ENCODE results near the gene C1orf74.

The C1orf74 gene

DNA sequence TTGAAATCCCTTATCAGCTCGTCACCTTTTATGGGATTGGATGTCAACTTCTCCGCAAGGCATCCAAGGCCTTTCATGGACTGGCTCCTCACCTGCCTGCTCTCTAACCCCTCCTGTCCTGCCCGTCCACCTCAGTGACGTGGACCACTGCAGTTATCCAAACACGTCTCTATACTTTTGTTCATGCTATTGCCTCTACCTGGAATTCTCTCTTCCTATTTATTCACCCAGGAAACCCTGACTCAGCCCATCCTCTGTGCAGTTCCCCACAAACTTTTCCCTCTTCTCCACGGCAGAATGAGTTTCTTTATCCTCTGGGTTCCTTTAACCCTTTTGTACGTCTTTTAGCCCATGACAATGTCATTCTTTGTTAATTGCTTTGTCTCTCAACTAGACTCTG, 38.3 kb upstream of the C1orf74 start:
- no peak; the same call in 2 of the 3 replicates for ATAC-seq

DNA sequence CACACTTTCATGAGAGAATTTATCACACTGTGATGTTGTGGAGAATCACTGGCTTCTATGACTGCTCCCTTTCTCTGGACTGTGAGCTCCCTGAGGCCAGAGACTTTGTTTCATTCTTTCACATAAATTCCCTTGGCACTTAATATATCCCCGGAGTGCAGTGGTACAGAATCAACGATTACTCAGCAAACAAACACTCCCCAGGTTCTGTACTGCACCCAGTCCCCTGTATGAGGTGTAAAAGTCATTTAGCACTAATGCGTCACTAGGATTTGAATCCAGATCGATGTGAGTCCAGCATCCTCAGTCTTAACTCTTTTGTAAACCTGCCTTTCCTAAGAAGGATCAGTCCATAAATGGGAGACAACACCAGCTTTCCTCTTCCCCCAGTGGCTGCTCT, 36.6 kb upstream of the C1orf74 start:
- no peak for ATAC-seq
- TF ChIP-seq GLIS3 (CRISPR knock-in tag; IDR thresholded peaks at IDR 0.05) (no peak), ZC3H10 (CRISPR knock-in tag; IDR thresholded peaks at IDR 0.05) (no peak), RARB (CRISPR knock-in tag; IDR thresholded peaks at IDR 0.05) (no peak), TCF4 (CRISPR knock-in tag; IDR thresholded peaks at IDR 0.05; ENCODE audit: borderline replicate concordance) (no peak), PPARA (CRISPR knock-in tag; IDR thresholded peaks at IDR 0.05; ENCODE audit: borderline replicate concordance) (no peak), BACH2 (CRISPR knock-in tag; IDR thresholded peaks at IDR 0.05; ENCODE audit: borderline replicate concordance) (no peak)
- TF ChIP-seq, protein P1, sequence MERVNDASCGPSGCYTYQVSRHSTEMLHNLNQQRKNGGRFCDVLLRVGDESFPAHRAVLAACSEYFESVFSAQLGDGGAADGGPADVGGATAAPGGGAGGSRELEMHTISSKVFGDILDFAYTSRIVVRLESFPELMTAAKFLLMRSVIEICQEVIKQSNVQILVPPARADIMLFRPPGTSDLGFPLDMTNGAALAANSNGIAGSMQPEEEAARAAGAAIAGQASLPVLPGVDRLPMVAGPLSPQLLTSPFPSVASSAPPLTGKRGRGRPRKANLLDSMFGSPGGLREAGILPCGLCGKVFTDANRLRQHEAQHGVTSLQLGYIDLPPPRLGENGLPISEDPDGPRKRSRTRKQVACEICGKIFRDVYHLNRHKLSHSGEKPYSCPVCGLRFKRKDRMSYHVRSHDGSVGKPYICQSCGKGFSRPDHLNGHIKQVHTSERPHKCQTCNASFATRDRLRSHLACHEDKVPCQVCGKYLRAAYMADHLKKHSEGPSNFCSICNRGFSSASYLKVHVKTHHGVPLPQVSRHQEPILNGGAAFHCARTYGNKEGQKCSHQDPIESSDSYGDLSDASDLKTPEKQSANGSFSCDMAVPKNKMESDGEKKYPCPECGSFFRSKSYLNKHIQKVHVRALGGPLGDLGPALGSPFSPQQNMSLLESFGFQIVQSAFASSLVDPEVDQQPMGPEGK (CRISPR knock-in tag; IDR thresholded peaks at IDR 0.05; ENCODE audit: borderline replicate concordance): no peak

More for the DNA sequence above, 38.3 kb upstream of the C1orf74 start:
- no peak for TF ChIP-seq RARB (CRISPR knock-in tag; IDR thresholded peaks at IDR 0.05)
- no peak; the same call in 1 of the 2 replicates for TF ChIP-seq ZC3H10 (CRISPR knock-in tag; IDR thresholded peaks at IDR 0.05)
- TF ChIP-seq, protein P2, sequence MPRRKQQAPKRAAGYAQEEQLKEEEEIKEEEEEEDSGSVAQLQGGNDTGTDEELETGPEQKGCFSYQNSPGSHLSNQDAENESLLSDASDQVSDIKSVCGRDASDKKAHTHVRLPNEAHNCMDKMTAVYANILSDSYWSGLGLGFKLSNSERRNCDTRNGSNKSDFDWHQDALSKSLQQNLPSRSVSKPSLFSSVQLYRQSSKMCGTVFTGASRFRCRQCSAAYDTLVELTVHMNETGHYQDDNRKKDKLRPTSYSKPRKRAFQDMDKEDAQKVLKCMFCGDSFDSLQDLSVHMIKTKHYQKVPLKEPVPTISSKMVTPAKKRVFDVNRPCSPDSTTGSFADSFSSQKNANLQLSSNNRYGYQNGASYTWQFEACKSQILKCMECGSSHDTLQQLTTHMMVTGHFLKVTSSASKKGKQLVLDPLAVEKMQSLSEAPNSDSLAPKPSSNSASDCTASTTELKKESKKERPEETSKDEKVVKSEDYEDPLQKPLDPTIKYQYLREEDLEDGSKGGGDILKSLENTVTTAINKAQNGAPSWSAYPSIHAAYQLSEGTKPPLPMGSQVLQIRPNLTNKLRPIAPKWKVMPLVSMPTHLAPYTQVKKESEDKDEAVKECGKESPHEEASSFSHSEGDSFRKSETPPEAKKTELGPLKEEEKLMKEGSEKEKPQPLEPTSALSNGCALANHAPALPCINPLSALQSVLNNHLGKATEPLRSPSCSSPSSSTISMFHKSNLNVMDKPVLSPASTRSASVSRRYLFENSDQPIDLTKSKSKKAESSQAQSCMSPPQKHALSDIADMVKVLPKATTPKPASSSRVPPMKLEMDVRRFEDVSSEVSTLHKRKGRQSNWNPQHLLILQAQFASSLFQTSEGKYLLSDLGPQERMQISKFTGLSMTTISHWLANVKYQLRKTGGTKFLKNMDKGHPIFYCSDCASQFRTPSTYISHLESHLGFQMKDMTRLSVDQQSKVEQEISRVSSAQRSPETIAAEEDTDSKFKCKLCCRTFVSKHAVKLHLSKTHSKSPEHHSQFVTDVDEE (CRISPR knock-in tag; IDR thresholded peaks at IDR 0.05): no peak
- TF ChIP-seq GLIS3 (CRISPR knock-in tag; IDR thresholded peaks at IDR 0.05): no peak
- no peak for TF ChIP-seq SNAI2 (CRISPR knock-in tag; IDR thresholded peaks at IDR 0.05)
- TF ChIP-seq ZNF8 (CRISPR knock-in tag; IDR thresholded peaks at IDR 0.05): no peak
- TF ChIP-seq ISL1 (CRISPR knock-in tag; IDR thresholded peaks at IDR 0.05): no peak
- TF ChIP-seq BACH2 (CRISPR knock-in tag; IDR thresholded peaks at IDR 0.05; ENCODE audit: borderline replicate concordance): no peak
- TF ChIP-seq, protein P3, sequence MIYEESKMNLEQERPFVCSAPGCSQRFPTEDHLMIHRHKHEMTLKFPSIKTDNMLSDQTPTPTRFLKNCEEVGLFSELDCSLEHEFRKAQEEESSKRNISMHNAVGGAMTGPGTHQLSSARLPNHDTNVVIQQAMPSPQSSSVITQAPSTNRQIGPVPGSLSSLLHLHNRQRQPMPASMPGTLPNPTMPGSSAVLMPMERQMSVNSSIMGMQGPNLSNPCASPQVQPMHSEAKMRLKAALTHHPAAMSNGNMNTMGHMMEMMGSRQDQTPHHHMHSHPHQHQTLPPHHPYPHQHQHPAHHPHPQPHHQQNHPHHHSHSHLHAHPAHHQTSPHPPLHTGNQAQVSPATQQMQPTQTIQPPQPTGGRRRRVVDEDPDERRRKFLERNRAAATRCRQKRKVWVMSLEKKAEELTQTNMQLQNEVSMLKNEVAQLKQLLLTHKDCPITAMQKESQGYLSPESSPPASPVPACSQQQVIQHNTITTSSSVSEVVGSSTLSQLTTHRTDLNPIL (CRISPR knock-in tag; IDR thresholded peaks at IDR 0.05; ENCODE audit: low read depth): no peak
- no peak for TF ChIP-seq PPARA (CRISPR knock-in tag; IDR thresholded peaks at IDR 0.05; ENCODE audit: borderline replicate concordance)
- TF ChIP-seq, protein P1 (CRISPR knock-in tag; IDR thresholded peaks at IDR 0.05; ENCODE audit: borderline replicate concordance): no peak
- TF ChIP-seq, protein P4, sequence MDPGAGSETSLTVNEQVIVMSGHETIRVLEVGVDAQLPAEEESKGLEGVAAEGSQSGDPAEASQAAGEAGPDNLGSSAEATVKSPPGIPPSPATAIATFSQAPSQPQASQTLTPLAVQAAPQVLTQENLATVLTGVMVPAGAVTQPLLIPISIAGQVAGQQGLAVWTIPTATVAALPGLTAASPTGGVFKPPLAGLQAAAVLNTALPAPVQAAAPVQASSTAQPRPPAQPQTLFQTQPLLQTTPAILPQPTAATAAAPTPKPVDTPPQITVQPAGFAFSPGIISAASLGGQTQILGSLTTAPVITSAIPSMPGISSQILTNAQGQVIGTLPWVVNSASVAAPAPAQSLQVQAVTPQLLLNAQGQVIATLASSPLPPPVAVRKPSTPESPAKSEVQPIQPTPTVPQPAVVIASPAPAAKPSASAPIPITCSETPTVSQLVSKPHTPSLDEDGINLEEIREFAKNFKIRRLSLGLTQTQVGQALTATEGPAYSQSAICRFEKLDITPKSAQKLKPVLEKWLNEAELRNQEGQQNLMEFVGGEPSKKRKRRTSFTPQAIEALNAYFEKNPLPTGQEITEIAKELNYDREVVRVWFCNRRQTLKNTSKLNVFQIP (CRISPR knock-in tag; IDR thresholded peaks at IDR 0.05; ENCODE audit: borderline replicate concordance, low read depth): no peak
- no peak for TF ChIP-seq ARNTL (CRISPR knock-in tag; IDR thresholded peaks at IDR 0.05; ENCODE audit: borderline replicate concordance, low read depth)
- no peak for TF ChIP-seq CSDC2 (CRISPR knock-in tag; IDR thresholded peaks at IDR 0.05)

DNA sequence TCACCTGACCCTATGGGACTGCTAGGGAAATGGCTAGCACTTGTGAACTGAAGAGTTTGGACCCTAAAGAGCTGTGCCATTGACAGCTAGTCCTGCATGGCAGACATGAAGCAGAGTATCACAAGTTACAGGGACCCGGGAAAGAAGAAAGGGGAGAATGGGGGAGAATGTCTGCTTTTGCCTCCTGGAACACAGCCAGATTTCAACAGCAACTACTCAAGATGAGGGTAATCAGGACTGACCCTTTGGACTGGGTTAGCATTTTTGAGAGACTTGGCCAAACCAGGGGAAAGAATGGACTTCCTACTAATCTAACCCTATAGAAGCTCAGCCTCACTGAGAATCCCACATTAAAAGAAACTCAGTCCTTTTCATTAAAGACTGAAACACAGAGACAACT, 34.7 kb upstream of the C1orf74 start:
- no peak for ATAC-seq
- no peak for TF ChIP-seq SNAI2 (CRISPR knock-in tag; IDR thresholded peaks at IDR 0.05)
- TF ChIP-seq BACH2 (CRISPR knock-in tag; IDR thresholded peaks at IDR 0.05; ENCODE audit: borderline replicate concordance): no peak
- TF ChIP-seq ZNF565 (CRISPR knock-in tag; conservative IDR thresholded peaks at IDR 0.05; ENCODE audit: low read depth): no peak
- no peak for TF ChIP-seq CSDC2 (CRISPR knock-in tag; IDR thresholded peaks at IDR 0.05)
- TF ChIP-seq PPARA (CRISPR knock-in tag; IDR thresholded peaks at IDR 0.05; ENCODE audit: borderline replicate concordance): no peak
- TF ChIP-seq GLIS3 (CRISPR knock-in tag; IDR thresholded peaks at IDR 0.05): no peak
- no peak for TF ChIP-seq ISL1 (CRISPR knock-in tag; IDR thresholded peaks at IDR 0.05)
- TF ChIP-seq TOX (CRISPR knock-in tag; IDR thresholded peaks at IDR 0.05; ENCODE audit: borderline replicate concordance): no peak
- TF ChIP-seq, protein P1 (CRISPR knock-in tag; IDR thresholded peaks at IDR 0.05; ENCODE audit: borderline replicate concordance): no peak
- TF ChIP-seq ZC3H10 (CRISPR knock-in tag; IDR thresholded peaks at IDR 0.05): no peak
- TF ChIP-seq, protein P2 (CRISPR knock-in tag; IDR thresholded peaks at IDR 0.05): no peak
- no peak for TF ChIP-seq OSR1 (CRISPR knock-in tag; IDR thresholded peaks at IDR 0.05)
- no peak for TF ChIP-seq ZNF70 (CRISPR knock-in tag; IDR thresholded peaks at IDR 0.05)
- no peak for TF ChIP-seq ZNF8 (CRISPR knock-in tag; IDR thresholded peaks at IDR 0.05)

Measured in SK-N-SH treated with all-trans-retinoic acid at 6 μM for 48 hours (cell line).